ENCODE data around the gene MAP7D3. TPM values are rescaled to one million over a fixed set of nuclear protein-coding genes. Genes with fewer than 3 reads are reported as not detected.

Gene MAP7D3
- total and polyA plus RNA-seq, 2 of the 8 experiments (the other 6 are each of a cell fraction or from before 2014, with no cell fraction given) = 4.8 to 19.6 TPM

DNA sequence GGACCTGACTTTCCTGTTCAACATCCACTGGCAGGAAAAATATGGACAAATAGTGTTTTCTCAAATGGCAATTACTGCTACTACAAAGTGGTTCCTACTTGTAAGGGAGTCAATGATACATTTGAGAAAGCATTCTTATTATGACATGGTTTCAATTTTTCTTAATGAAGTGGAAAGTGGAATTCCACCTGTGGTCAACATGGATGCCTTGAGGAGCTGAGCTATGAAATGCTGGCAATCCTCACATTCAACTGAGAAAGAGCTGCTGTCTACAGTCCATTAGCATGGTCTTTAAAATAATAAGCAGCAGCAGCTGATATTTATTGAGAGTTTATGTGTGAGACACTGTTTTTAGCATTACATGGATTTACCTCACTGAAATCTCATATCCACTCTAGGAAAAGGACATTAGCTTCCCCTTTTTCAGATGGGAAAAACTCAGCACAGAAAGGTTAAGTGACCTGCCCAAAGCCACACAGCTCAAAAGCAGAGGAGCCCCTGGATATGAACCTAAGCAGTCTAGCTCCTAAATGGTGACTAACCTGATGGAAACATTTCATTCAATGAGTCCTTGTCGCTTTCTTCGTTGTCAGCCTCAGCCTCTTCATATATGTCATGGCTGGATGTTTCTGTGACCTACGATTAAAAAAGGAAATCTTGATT, 29.2 kb downstream of the MAP7D3 start:
- H3K4me3 ChIP-seq (ENCODE audit: extremely low read depth in 1 of 4, insufficient read depth in 2 of 4, low read depth in 3 of 4, low read length in 4 of 4) = no peak overlapping the region
- H4K20me1 ChIP-seq (replicated peaks in 1 of 2; ENCODE audit: control insufficient read depth in 1 of 2, insufficient read depth in 2 of 2, low read length in 2 of 2) = no peaks in the 10 kb centered on the region
- H3K27me3 ChIP-seq (replicated peaks in 1 of 4; ENCODE audit: control insufficient read depth in 3 of 4, extremely low read depth in 1 of 4, insufficient read depth in 3 of 4, low read length in 3 of 4) = no peaks in the 10 kb centered on the region
- no peak overlapping the region for H4K8ac ChIP-seq (ENCODE audit: extremely low read depth, insufficient read depth, low read length)
- H4K5ac ChIP-seq (ENCODE audit: insufficient read length, low read depth, low read length) = no peak overlapping the region
- FAIRE-seq = no peak
- no peak overlapping the region for H2AK5ac ChIP-seq (ENCODE audit: low read depth, low read length)
- H3K27ac ChIP-seq (ENCODE audit: low read depth, low read length) = no peak overlapping the region
- H3K14ac ChIP-seq (ENCODE audit: insufficient read length) = no peak overlapping the region
- no peak overlapping the region for H2BK120ac ChIP-seq (replicated peaks; ENCODE audit: low read depth, low read length)
- no peaks in the 10 kb centered on the region for H3K9me3 ChIP-seq (ENCODE audit: insufficient read depth in 2 of 2, low read depth in 1 of 2, low read length in 1 of 2)
- H2BK20ac ChIP-seq (ENCODE audit: low read length) = no peak overlapping the region
- no peak for DNase-seq (ENCODE audit: low read depth in 1 of 2, low spot score in 2 of 2)
- POLR2A ChIA-PET (ENCODE audit: partially characterized antibody) = no interaction called here
- H3K4ac ChIP-seq (replicated peaks; ENCODE audit: insufficient read length, low read depth, low read length) = no peak overlapping the region
- H2BK12ac ChIP-seq (ENCODE audit: low read depth, low read length) = no peak overlapping the region
- no peaks in the 10 kb centered on the region for H3K79me1 ChIP-seq (ENCODE audit: low read depth, low read length)
- no peak overlapping the region for H3K56ac ChIP-seq (replicated peaks; ENCODE audit: insufficient read length, low read depth, low read length)
- no peak overlapping the region for H3K4me2 ChIP-seq (ENCODE audit: insufficient read depth in 1 of 2, low read depth in 2 of 2, low read length in 2 of 2)
- WGBS, 2 experiments (ENCODE audit: extremely low coverage in 1 of 2, insufficient coverage in 1 of 2, insufficient read length in 1 of 2, insufficient replicate concordance in 2 of 2, low coverage in 1 of 2, low lambda C conversion rate in 2 of 2, missing lambda C conversion rate in 1 of 2) = 86% methylated on average over 3 of the region's 3 CpGs; no CpG with 5 or more reads in 1 of the 2 experiments
- no peak overlapping the region for H2BK5ac ChIP-seq (ENCODE audit: low read depth, low read length)
- no peaks in the 10 kb centered on the region for H3K79me2 ChIP-seq (ENCODE audit: control insufficient read depth in 1 of 2, insufficient read depth in 2 of 2, low read length in 2 of 2)
- no peak overlapping the region for H4K91ac ChIP-seq (replicated peaks; ENCODE audit: insufficient read length, low read length)
- CTCF ChIA-PET (ENCODE audit: partially characterized antibody) = interaction anchor here (0.6 to 1.4 kb wide), 2 partner anchors 46 to 212 kb away, joined by 3 to 4 read pairs; no protein-coding TSS in a partner anchor
- H3K4me1 ChIP-seq (replicated peaks in 1 of 4; ENCODE audit: control insufficient read depth in 3 of 4, insufficient read depth in 4 of 4, low read length in 3 of 4) = no peaks in the 10 kb centered on the region
- peaks cover 7 to 45% (median 19%) of the 10 kb centered on the region in 4 experiments; a peak in 6 of 8 replicates for H3K36me3 ChIP-seq (ENCODE audit: control insufficient read depth in 2 of 4, insufficient read depth in 4 of 4, low read length in 3 of 4)
- no peak overlapping the region for H3K9ac ChIP-seq (replicated peaks in 1 of 4; ENCODE audit: extremely low read depth in 1 of 4, low read depth in 3 of 4, low read length in 3 of 4)
- no peak overlapping the region for H2AFZ ChIP-seq (ENCODE audit: low read length)
- no peak overlapping the region for H3K23ac ChIP-seq (ENCODE audit: insufficient read length)
- H3K18ac ChIP-seq (ENCODE audit: extremely low read depth, low read length) = no peak overlapping the region
- H2BK15ac ChIP-seq (ENCODE audit: low read length) = no peak overlapping the region
- no peaks in the 10 kb centered on the region for H3K23me2 ChIP-seq (ENCODE audit: low read depth, low read length)
- TF ChIP-seq KDM4A (IDR thresholded peaks at IDR 0.05; ENCODE audit: low read depth, low read length, severe bottlenecking) (no peak), BRCA1 (IDR thresholded peaks at IDR 0.05; ENCODE audit: low read depth, low read length) (no peak), SIN3A (conservative IDR thresholded peaks at IDR 0.05 in 1 of 2, IDR thresholded peaks at IDR 0.05 in 1 of 2; ENCODE audit: low read depth in 1 of 2, low read length in 2 of 2) (no peak), FOSL1 (IDR thresholded peaks at IDR 0.05; ENCODE audit: insufficient read depth, low read depth, low read length) (no peak), HDAC6 (IDR thresholded peaks at IDR 0.05; ENCODE audit: low read depth, low read length) (no peak), NRF1 (IDR thresholded peaks at IDR 0.05; ENCODE audit: low read depth, low read length) (no peak), SAP30 (IDR thresholded peaks at IDR 0.05; ENCODE audit: insufficient read depth, insufficient replicate concordance, low read length) (no peak), TAF1 (IDR thresholded peaks at IDR 0.05; ENCODE audit: low read depth, low read length) (no peak)
- TF ChIP-seq, protein P1, sequence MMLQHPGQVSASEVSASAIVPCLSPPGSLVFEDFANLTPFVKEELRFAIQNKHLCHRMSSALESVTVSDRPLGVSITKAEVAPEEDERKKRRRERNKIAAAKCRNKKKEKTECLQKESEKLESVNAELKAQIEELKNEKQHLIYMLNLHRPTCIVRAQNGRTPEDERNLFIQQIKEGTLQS (IDR thresholded peaks at IDR 0.05; ENCODE audit: insufficient read depth, low read depth, low read length) = no peak
- TF ChIP-seq, protein P2, sequence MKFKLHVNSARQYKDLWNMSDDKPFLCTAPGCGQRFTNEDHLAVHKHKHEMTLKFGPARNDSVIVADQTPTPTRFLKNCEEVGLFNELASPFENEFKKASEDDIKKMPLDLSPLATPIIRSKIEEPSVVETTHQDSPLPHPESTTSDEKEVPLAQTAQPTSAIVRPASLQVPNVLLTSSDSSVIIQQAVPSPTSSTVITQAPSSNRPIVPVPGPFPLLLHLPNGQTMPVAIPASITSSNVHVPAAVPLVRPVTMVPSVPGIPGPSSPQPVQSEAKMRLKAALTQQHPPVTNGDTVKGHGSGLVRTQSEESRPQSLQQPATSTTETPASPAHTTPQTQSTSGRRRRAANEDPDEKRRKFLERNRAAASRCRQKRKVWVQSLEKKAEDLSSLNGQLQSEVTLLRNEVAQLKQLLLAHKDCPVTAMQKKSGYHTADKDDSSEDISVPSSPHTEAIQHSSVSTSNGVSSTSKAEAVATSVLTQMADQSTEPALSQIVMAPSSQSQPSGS (IDR thresholded peaks at IDR 0.05; ENCODE audit: low read length) = no peak
